Stomach smooth muscle (tissue), 2 donors: ENCODE data around the gene KIAA1671.

Source experiments
- H3K27ac ChIP-seq: one replicate; pipeline ENCODE4 v1.7.0; 2013; ENCODE audit warnings: mild to moderate bottlenecking, low read length, inconsistent platforms
- H3K27me3 ChIP-seq, 2 donors: one replicate each; pipeline ENCODE4 v1.7.0; 2013; ENCODE audit warnings: low read length in 2 of 2; ENCODE audit not compliant: insufficient read depth in 2 of 2, control insufficient read depth in 1 of 2
- H3K36me3 ChIP-seq, 2 donors: one replicate each; pipeline ENCODE4 v1.7.0; 2013; ENCODE audit warnings: low read length in 2 of 2; ENCODE audit not compliant: control insufficient read depth in 2 of 2, insufficient read depth in 2 of 2
- H3K4me1 ChIP-seq: one replicate; pipeline ENCODE4 v1.7.0; 2013; ENCODE audit warnings: low read length; ENCODE audit not compliant: control insufficient read depth, insufficient read depth
- H3K4me3 ChIP-seq, 2 donors: one replicate each; pipeline ENCODE4 v1.7.0; 2013; ENCODE audit warnings: low read length in 2 of 2
- H3K9ac ChIP-seq, 2 donors: one replicate each; pipeline ENCODE4 v1.7.0; 2013; ENCODE audit warnings: low read length in 2 of 2, mild to moderate bottlenecking in 1 of 2
- H3K9me3 ChIP-seq, 2 donors: one replicate each; pipeline ENCODE4 v1.7.0; 2013; ENCODE audit warnings: low read length in 2 of 2; ENCODE audit not compliant: control insufficient read depth in 2 of 2
- donor health status: healthy.
- donor health status: Pancreatic carcinoma.

The KIAA1671 gene

GRCh38 chr22:25014896-25015755 lies 62.6 kb downstream of the KIAA1671 start:
- no peaks in the 10 kb centered on the region for H3K27me3 ChIP-seq
- H3K36me3 ChIP-seq = no peaks in the 10 kb centered on the region
- no peak overlapping the region for H3K4me3 ChIP-seq
- H3K27ac ChIP-seq = no peak overlapping the region
- H3K9me3 ChIP-seq = no peaks in the 10 kb centered on the region
- no peak overlapping the region for H3K9ac ChIP-seq
- H3K4me1 ChIP-seq = no peaks in the 10 kb centered on the region

- Histone ChIP-seq H3K4me1 (peaks cover 2% of the 10 kb centered on the region), H3K9ac (no peak overlapping the region), H3K36me3 (no peaks in the 10 kb centered on the region), H3K4me3 (no peak overlapping the region), H3K27ac (no peak overlapping the region), H3K9me3 (no peaks in the 10 kb centered on the region), H3K27me3 (no peaks in the 10 kb centered on the region)
Observed at GRCh38 chr22:25016311-25016710, 63.8 kb downstream of the KIAA1671 start.

GRCh38 chr22:25018009-25018408 lies 65.5 kb downstream of the KIAA1671 start:
- H3K4me1 ChIP-seq = peaks cover 2% of the 10 kb centered on the region
- no peaks in the 10 kb centered on the region for H3K27me3 ChIP-seq
- no peaks in the 10 kb centered on the region for H3K9me3 ChIP-seq
- H3K27ac ChIP-seq = no peak overlapping the region
- no peak overlapping the region for H3K4me3 ChIP-seq
- H3K9ac ChIP-seq = no peak overlapping the region
- no peaks in the 10 kb centered on the region for H3K36me3 ChIP-seq

GRCh38 chr22:25019427-25020184 lies 67.1 kb downstream of the KIAA1671 start:
- H3K27ac ChIP-seq = no peak overlapping the region
- H3K9me3 ChIP-seq = no peaks in the 10 kb centered on the region
- no peak overlapping the region for H3K4me3 ChIP-seq

GRCh38 chr22:25021409-25021808 lies 68.9 kb downstream of the KIAA1671 start:
- Histone ChIP-seq H3K4me1 (peaks cover 5% of the 10 kb centered on the region), H3K4me3 (no peak overlapping the region), H3K9me3 (no peaks in the 10 kb centered on the region), H3K27me3 (no peaks in the 10 kb centered on the region), H3K27ac (no peak overlapping the region), H3K9ac (no peak overlapping the region), H3K36me3 (no peaks in the 10 kb centered on the region)

More at GRCh38 chr22:25019427-25020184, 67.1 kb downstream of the KIAA1671 start:
- Histone ChIP-seq H3K27me3 (no peaks in the 10 kb centered on the region), H3K4me1 (peaks cover 2% of the 10 kb centered on the region), H3K9ac (no peak overlapping the region), H3K36me3 (no peaks in the 10 kb centered on the region)

- H3K9me3 ChIP-seq = no peaks in the 10 kb centered on the region
- H3K36me3 ChIP-seq = no peaks in the 10 kb centered on the region
- no peak overlapping the region for H3K9ac ChIP-seq
- peaks cover 5% of the 10 kb centered on the region for H3K4me1 ChIP-seq
- no peak overlapping the region for H3K27ac ChIP-seq
- no peaks in the 10 kb centered on the region for H3K27me3 ChIP-seq
- H3K4me3 ChIP-seq = no peak overlapping the region
Observed at GRCh38 chr22:25021976-25022711, 69.6 kb downstream of the KIAA1671 start.

- no peaks in the 10 kb centered on the region for H3K9me3 ChIP-seq
- H3K4me3 ChIP-seq = no peak overlapping the region
- no peaks in the 10 kb centered on the region for H3K27me3 ChIP-seq
- H3K9ac ChIP-seq = no peak overlapping the region
- H3K36me3 ChIP-seq = no peaks in the 10 kb centered on the region
- H3K4me1 ChIP-seq = peaks cover 5% of the 10 kb centered on the region
- no peak overlapping the region for H3K27ac ChIP-seq
Observed at GRCh38 chr22:25023879-25024278, 71.4 kb downstream of the KIAA1671 start.

- no peaks in the 10 kb centered on the region for H3K36me3 ChIP-seq
- no peak overlapping the region for H3K4me3 ChIP-seq
- H3K9ac ChIP-seq = no peak overlapping the region
- H3K9me3 ChIP-seq = no peaks in the 10 kb centered on the region
- H3K4me1 ChIP-seq = peaks cover 5% of the 10 kb centered on the region
- no peaks in the 10 kb centered on the region for H3K27me3 ChIP-seq
- H3K27ac ChIP-seq = no peak overlapping the region
Observed at GRCh38 chr22:25024895-25025294, 72.4 kb downstream of the KIAA1671 start.

- Histone ChIP-seq H3K4me1 (peaks cover 3% of the 10 kb centered on the region), H3K27ac (no peak overlapping the region), H3K27me3 (no peaks in the 10 kb centered on the region), H3K4me3 (no peak overlapping the region), H3K9me3 (no peaks in the 10 kb centered on the region), H3K9ac (no peak overlapping the region), H3K36me3 (no peaks in the 10 kb centered on the region)
Observed at GRCh38 chr22:25025491-25026400, 73.2 kb downstream of the KIAA1671 start.
